PC-3 (cell line): Measurements from ENCODE around the gene RAB7B. TPM values are rescaled to one million over a fixed set of nuclear protein-coding genes. Genes with fewer than 3 reads are reported as not detected.
A peak's percentile ranks its signal among the peaks of the same experiment; 100 is the strongest.

Source experiments
- ATAC-seq: fragments of 200-7000 bp; cut with Tn5 transposase; 2 replicates; pipeline ENCODE4 v1.9.1; 2020; ENCODE audit warnings: mild to moderate bottlenecking, moderate library complexity
- BruUV-seq: library from RNA; stranded (reverse); fragments of 400-500 nt; replicated peaks from 2 replicates; lab custom pipeline; 2021; lab: Mats Ljungman, UMichigan
- CTCF ChIA-PET: fragments of 300-600 bp; sonication (Branson Sonifier 250); formaldehyde crosslinking; loops from one replicate; lab custom pipeline; 2022; ENCODE audit warnings: antibody characterized with exemption; lab: Charles Lee
- POLR2A ChIA-PET: fragments of 300-600 bp; sonication (Branson Sonifier 250); formaldehyde crosslinking; loops from one replicate; lab custom pipeline; 2022; ENCODE audit warnings: antibody characterized with exemption; ENCODE audit not compliant: unreplicated experiment; lab: Charles Lee
- DNase-seq: peaks from one replicate; pipeline ENCODE4 v3.0.0-alpha.2; 2015
- H2AFZ ChIP-seq: fragments of 300-600 bp; sonication (generic); 2 replicates; pipeline ENCODE4 v1.6.0; 2016; ENCODE audit warnings: antibody characterized with exemption, low read length
- H3F3A ChIP-seq: fragments of 300-600 bp; sonication (generic); one replicate; pipeline ENCODE4 v1.6.0; 2017; ENCODE audit warnings: antibody characterized with exemption, low read length, control low read depth, mild to moderate bottlenecking; ENCODE audit not compliant: unreplicated experiment
- H3K27ac ChIP-seq: fragments of 300-600 bp; sonication (generic); 2 replicates; pipeline ENCODE4 v1.5.1; 2016; ENCODE audit warnings: mild to moderate bottlenecking, low read length
- H3K27me3 ChIP-seq: fragments of 300-600 bp; sonication (generic); 2 replicates; pipeline ENCODE4 v1.6.1; 2016; ENCODE audit warnings: low read length, mixed read lengths
- H3K36me3 ChIP-seq: fragments of 300-600 bp; sonication (generic); 2 replicates; pipeline ENCODE4 v1.6.1; 2016; ENCODE audit warnings: low read depth, mixed run types, low read length, mixed read lengths
- H3K4me1 ChIP-seq: fragments of 300-600 bp; sonication (generic); 2 replicates; pipeline ENCODE4 v1.5.1; 2016; ENCODE audit warnings: low read length; ENCODE audit not compliant: insufficient read depth
- H3K4me2 ChIP-seq: fragments of 300-600 bp; sonication (generic); 2 replicates; pipeline ENCODE4 v1.6.0; 2016; ENCODE audit warnings: low read length
- H3K4me3 ChIP-seq: fragments of 300-600 bp; sonication (generic); 2 replicates; pipeline ENCODE4 v1.5.1; 2016; ENCODE audit warnings: mild to moderate bottlenecking, low read length, mixed read lengths
- H3K79me2 ChIP-seq: fragments of 300-600 bp; sonication (generic); 2 replicates; pipeline ENCODE4 v1.6.1; 2017; ENCODE audit warnings: low read length, mixed read lengths
- H3K9ac ChIP-seq: fragments of 300-600 bp; sonication (generic); 2 replicates; pipeline ENCODE4 v1.6.0; 2016; ENCODE audit warnings: mild to moderate bottlenecking, low read length
- H3K9me2 ChIP-seq: fragments of 300-600 bp; sonication (generic); replicated peaks from 2 replicates; pipeline ENCODE4 v1.6.1; 2016; ENCODE audit warnings: mixed run types, low read length, mixed read lengths
- H3K9me3 ChIP-seq: fragments of 300-600 bp; sonication (generic); 2 replicates; pipeline ENCODE4 v1.6.1; 2016; ENCODE audit warnings: low read length, mixed read lengths
- H4K20me1 ChIP-seq: fragments of 300-600 bp; sonication (generic); 2 replicates; pipeline ENCODE4 v1.6.1; 2016; ENCODE audit warnings: low read length, mixed read lengths
- CTCF ChIP-seq: fragments of 300-600 bp; sonication (generic); conservative IDR thresholded peaks from 2 replicates; pipeline ENCODE4 v1.5.1; 2017; ENCODE audit warnings: antibody characterized with exemption, low read depth, mild to moderate bottlenecking, low read length
- EZH2 ChIP-seq: fragments of 300-600 bp; sonication (generic); IDR thresholded peaks from one replicate; pipeline ENCODE4 v1.6.1; 2017; ENCODE audit warnings: antibody characterized with exemption, mild to moderate bottlenecking, low read length; ENCODE audit not compliant: unreplicated experiment
- EZH2phosphoT487 ChIP-seq: fragments of 300-600 bp; sonication (generic); IDR thresholded peaks from 2 replicates; pipeline ENCODE4 v1.6.1; 2018; ENCODE audit warnings: mild to moderate bottlenecking, antibody characterized with exemption, low read length, borderline replicate concordance
- intact Hi-C: fragments of 100-400 bp; cut with micrococcal nuclease; formaldehyde crosslinking; loops from 2 replicates; pipeline ENCODE4 v1.9.0; 2023
- total RNA-seq: library from RNA; depleted of rRNA; stranded (reverse); fragments of >200 nt; gene quantifications from 2 replicates; pipeline ENCODE4 v1.2.3, GENCODE V29; 2014

RAB7B gene
- total RNA-seq, 1 experiment from 2014 or later: not detected

- H3K27me3 ChIP-seq: no peaks in the 10 kb centered on the region
- H3K9me2 ChIP-seq: no peaks in the 10 kb centered on the region
- ChIA-PET POLR2A (no interaction called here), CTCF (no interaction called here)
- DNase-seq: peak; percentile 81
- peaks cover 26% of the 10 kb centered on the region for H3K4me1 ChIP-seq
- H3K4me3 ChIP-seq: no peak overlapping the region
- intact Hi-C loops: no loop called here
- no peak overlapping the region for H3K9ac ChIP-seq
- ATAC-seq: peak; percentile 75
- H4K20me1 ChIP-seq: no peaks in the 10 kb centered on the region
- H3K4me2 ChIP-seq: peak overlapping the region; percentile 36
- H3K36me3 ChIP-seq: no peaks in the 10 kb centered on the region
- no peak overlapping the region for H3K27ac ChIP-seq
- no peak overlapping the region for H2AFZ ChIP-seq
- no peaks in the 10 kb centered on the region for H3K79me2 ChIP-seq
- H3K9me3 ChIP-seq: no peaks in the 10 kb centered on the region
- no peaks in the 10 kb centered on the region for H3F3A ChIP-seq
- no TSS peak for BruUV-seq
- TF ChIP-seq EZH2 (no peak), CTCF (no peak), EZH2phosphoT487 (no peak)
Observed at GRCh38 chr1:206021626-206022365, 18.6 kb upstream of the RAB7B start.

- H4K20me1 ChIP-seq: no peaks in the 10 kb centered on the region
- peak; percentile 41 for DNase-seq
- no peaks in the 10 kb centered on the region for H3K36me3 ChIP-seq
- ChIA-PET POLR2A (no interaction called here), CTCF (interaction anchor here (0.6 kb wide), 1 partner anchor 44 kb away, joined by 3 read pairs; no protein-coding TSS in a partner anchor)
- H3K27me3 ChIP-seq: no peaks in the 10 kb centered on the region
- no peak for ATAC-seq
- H3F3A ChIP-seq: no peaks in the 10 kb centered on the region
- H3K9me3 ChIP-seq: no peaks in the 10 kb centered on the region
- H2AFZ ChIP-seq: no peak overlapping the region
- no TSS peak for BruUV-seq
- no peak overlapping the region for H3K4me3 ChIP-seq
- intact Hi-C loops: no loop called here
- no peaks in the 10 kb centered on the region for H3K9me2 ChIP-seq
- H3K4me2 ChIP-seq: peak overlapping the region; percentile 36
- peaks cover 26% of the 10 kb centered on the region for H3K4me1 ChIP-seq
- H3K79me2 ChIP-seq: no peaks in the 10 kb centered on the region
- H3K9ac ChIP-seq: no peak overlapping the region
- H3K27ac ChIP-seq: no peak overlapping the region
- no peak for TF ChIP-seq CTCF
- no peak for TF ChIP-seq EZH2
- TF ChIP-seq EZH2phosphoT487: no peak
Observed at GRCh38 chr1:206021008-206021625, 17.9 kb upstream of the RAB7B start.
